Thyroid gland (tissue), 4 donors: ENCODE measurements around the gene FNDC7. TPM values are rescaled to one million over a fixed set of nuclear protein-coding genes. Genes with fewer than 3 reads are reported as not detected.

Experiments used
- DNase-seq, 2 donors: peaks; one replicate each; pipeline ENCODE4 v3.0.0-alpha.2; 2019
- H3K27ac ChIP-seq, 3 donors: fragments of 200-600 bp; sonication (generic); 1 replicate in 2 of 3; 2 replicates in 1 of 3; pipeline ENCODE4 v1.5.1; 2016 to 2019; ENCODE audit warnings: mild to moderate bottlenecking in 1 of 3, moderate library complexity in 1 of 3
- H3K27me3 ChIP-seq: fragments of 200-600 bp; sonication (generic); one replicate; pipeline ENCODE4 v1.5.1; 2019
- H3K36me3 ChIP-seq, 2 donors: fragments of 200-600 bp; sonication (generic); one replicate each; pipeline ENCODE4 v1.5.1; 2016 to 2019
- H3K4me1 ChIP-seq, 2 donors: fragments of 200-600 bp; sonication (generic); one replicate each; pipeline ENCODE4 v1.5.1; 2017 to 2019
- H3K4me3 ChIP-seq, 3 donors: fragments of 200-600 bp; sonication (generic); replicated peaks in 1 of 3; 1 replicate in 2 of 3; 2 replicates in 1 of 3; pipeline ENCODE4 v1.5.1; 2016; ENCODE audit warnings: mild to moderate bottlenecking in 1 of 3
- H3K9me3 ChIP-seq: fragments of 200-600 bp; sonication (generic); one replicate; pipeline ENCODE4 v1.5.1; 2017
- CTCF ChIP-seq, 6 experiments: fragments of 200-600 bp in 3 of 6; fragments of 450-650 bp in 3 of 6; sonication (generic) in 3 of 6; IDR thresholded peaks; one replicate each; pipeline ENCODE4 v1.5.1; 2016 to 2019; ENCODE audit warnings: antibody characterized with exemption in 6 of 6, mild to moderate bottlenecking in 2 of 6, inconsistent platforms in 1 of 6, moderate library complexity in 1 of 6
- POLR2A ChIP-seq, 2 donors: fragments of 450-650 bp; IDR thresholded peaks; one replicate each; pipeline ENCODE4 v1.6.1; 2017; ENCODE audit warnings: antibody characterized with exemption in 2 of 2, mild to moderate bottlenecking in 2 of 2, moderate library complexity in 1 of 2
- WGBS, 2 donors: methylation state at CpG; one replicate each; pipeline ENCODE4 v1.1.5; 2017; 5-methylcytosine and 5-hydroxymethylcytosine counted together
- intact Hi-C: fragments of 100-400 bp; cut with DNase I; formaldehyde crosslinking; loops from one replicate; pipeline ENCODE4 v1.15.1; 2023
- total RNA-seq, 4 donors: library from RNA; depleted of rRNA; stranded (reverse); fragments of >200 nt; gene quantifications; one replicate each; pipeline ENCODE4 v1.2.3, GENCODE V29; 2016

FNDC7 gene
- total RNA-seq, 4 donors from 2014 or later = not detected

DNA sequence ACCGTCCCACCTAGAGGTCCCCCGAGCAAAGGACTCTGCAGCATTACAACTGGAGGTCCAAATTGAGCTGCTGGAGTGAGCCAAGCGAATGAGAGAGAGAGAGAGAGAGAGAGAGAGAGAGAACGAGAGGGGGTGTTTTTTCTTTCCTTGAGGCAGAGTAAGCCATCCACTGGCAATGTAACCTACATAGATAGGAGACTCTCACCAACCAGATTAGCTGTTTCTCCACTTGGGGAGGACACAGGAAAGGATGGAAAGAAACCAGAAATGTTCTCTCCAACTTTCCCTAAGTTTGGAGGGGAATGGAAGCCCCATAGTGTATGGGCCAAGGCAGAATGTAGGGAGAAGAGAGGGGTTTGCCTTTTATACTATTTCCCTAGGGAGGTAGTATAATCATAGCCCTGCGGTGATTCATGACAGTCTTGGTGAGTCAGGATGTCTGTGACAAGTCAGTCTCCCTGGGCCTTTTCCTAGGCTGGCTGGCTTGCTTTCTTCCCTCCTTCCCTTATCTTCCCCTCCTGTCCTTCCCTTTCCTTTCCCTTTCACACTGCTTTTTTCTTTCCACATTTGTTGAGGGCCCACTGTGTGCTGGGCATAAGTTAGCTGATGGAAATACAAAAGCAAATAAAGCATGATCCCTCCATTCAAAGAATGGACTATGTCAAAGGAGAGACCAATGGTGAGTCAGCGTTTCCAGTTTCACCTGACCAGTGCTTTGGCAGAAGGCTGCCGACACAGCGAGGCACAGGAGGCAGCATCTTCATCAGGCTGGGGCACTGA is 7.1 kb downstream of the FNDC7 start:
- Histone ChIP-seq H3K27me3 (no peaks in the 10 kb centered on the region), H3K27ac (no peak overlapping the region), H3K9me3 (no peaks in the 10 kb centered on the region), H3K4me1 (no peaks in the 10 kb centered on the region), H3K36me3 (no peaks in the 10 kb centered on the region), H3K4me3 (no peak overlapping the region)
- no peak for TF ChIP-seq POLR2A (IDR thresholded peaks at IDR 0.05)
- no peak for TF ChIP-seq CTCF (IDR thresholded peaks at IDR 0.05)
- 71 to 81% methylated on average over 8 of the region's 8 CpGs for WGBS, 2 donors
- intact Hi-C loops = no loop called here
- no peak for DNase-seq

GRCh38 chr1:108722292-108722691 is 9.6 kb downstream of the FNDC7 start:
- Histone ChIP-seq H3K4me3 (no peak overlapping the region), H3K4me1 (no peaks in the 10 kb centered on the region), H3K9me3 (no peaks in the 10 kb centered on the region), H3K27me3 (no peaks in the 10 kb centered on the region), H3K36me3 (no peaks in the 10 kb centered on the region), H3K27ac (no peak overlapping the region)
- 67 to 83% methylated on average over 5 to 6 of the region's 6 CpGs for WGBS, 2 donors
- intact Hi-C loops = no loop called here
- TF ChIP-seq CTCF (IDR thresholded peaks at IDR 0.05) (no peak), POLR2A (IDR thresholded peaks at IDR 0.05) (no peak)
- no peak for DNase-seq

GRCh38 chr1:108725906-108726305 is 13.2 kb downstream of the FNDC7 start:
- Histone ChIP-seq H3K9me3 (no peaks in the 10 kb centered on the region), H3K4me3 (no peak overlapping the region), H3K27ac (no peak overlapping the region), H3K4me1 (no peaks in the 10 kb centered on the region), H3K27me3 (no peaks in the 10 kb centered on the region), H3K36me3 (no peaks in the 10 kb centered on the region)
- intact Hi-C loops = no loop called here
- no peak for TF ChIP-seq CTCF (IDR thresholded peaks at IDR 0.05)
- no peak for TF ChIP-seq POLR2A (IDR thresholded peaks at IDR 0.05)
- no peak for DNase-seq
- WGBS, 2 donors = 78 to 90% methylated on average over 1 of the region's 1 CpG

- Histone ChIP-seq H3K27ac (no peak overlapping the region), H3K9me3 (no peaks in the 10 kb centered on the region), H3K36me3 (no peaks in the 10 kb centered on the region), H3K4me1 (no peaks in the 10 kb centered on the region), H3K27me3 (no peaks in the 10 kb centered on the region), H3K4me3 (no peak overlapping the region)
- 85 to 87% methylated on average over 5 to 8 of the region's 8 CpGs for WGBS, 2 donors
- intact Hi-C loops = no loop called here
- no peak for DNase-seq
- no peak for TF ChIP-seq POLR2A (IDR thresholded peaks at IDR 0.05)
- no peak for TF ChIP-seq CTCF (IDR thresholded peaks at IDR 0.05)
These were observed 15.7 kb downstream of the FNDC7 start for GRCh38 chr1:108728327-108728923.

DNA sequence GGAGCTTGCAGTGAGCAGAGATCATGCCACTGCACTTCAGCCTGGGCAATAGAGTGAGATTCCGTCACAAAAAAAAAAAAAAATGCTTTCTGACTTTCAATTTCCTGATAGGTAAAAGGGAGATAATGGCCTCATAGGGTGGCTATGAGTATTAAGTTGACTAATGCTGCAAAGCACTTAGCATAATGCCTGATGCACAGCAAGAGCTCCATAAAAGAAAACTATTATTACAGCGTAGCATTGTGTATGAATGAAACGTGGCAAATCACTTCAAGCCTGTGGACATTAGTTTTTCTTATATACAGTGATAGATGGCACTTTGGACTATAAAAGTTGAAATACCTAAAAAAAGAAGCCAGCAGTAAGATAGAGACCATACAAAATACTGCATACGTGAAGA is 16.8 kb downstream of the FNDC7 start:
- 88 to 89% methylated on average over 4 of the region's 4 CpGs for WGBS, 2 donors
- intact Hi-C loops = no loop called here
- Histone ChIP-seq H3K36me3 (no peaks in the 10 kb centered on the region), H3K9me3 (no peaks in the 10 kb centered on the region), H3K4me3 (no peak overlapping the region), H3K4me1 (no peaks in the 10 kb centered on the region), H3K27me3 (no peaks in the 10 kb centered on the region), H3K27ac (no peak overlapping the region)
- TF ChIP-seq CTCF (IDR thresholded peaks at IDR 0.05) (no peak), POLR2A (IDR thresholded peaks at IDR 0.05) (no peak)
- no peak for DNase-seq
